Parathyroid adenoma (tissue), 2 donors: ENCODE data around the gene PMM2.
"Not testable (repeated sequence)": the region's sequence is repeated elsewhere in the genome, so short reads cannot be mapped to it uniquely, and the experiment has no call there.

Experiments
- H2AFZ ChIP-seq: fragments of 300-600 bp; sonication (generic); one replicate; pipeline ENCODE4 v1.7.0; 2017; ENCODE audit warnings: antibody characterized with exemption, mild to moderate bottlenecking
- H3K27ac ChIP-seq: fragments of 300-600 bp; sonication (generic); one replicate; pipeline ENCODE4 v1.7.0; 2017
- H3K27me3 ChIP-seq: fragments of 300-600 bp; sonication (generic); one replicate; pipeline ENCODE4 v1.7.0; 2017; ENCODE audit warnings: low read length; ENCODE audit not compliant: control insufficient read depth, insufficient read depth
- H3K36me3 ChIP-seq: fragments of 300-600 bp; sonication (generic); one replicate; pipeline ENCODE4 v1.7.0; 2017; ENCODE audit warnings: low read length; ENCODE audit not compliant: control insufficient read depth, insufficient read depth
- H3K4me1 ChIP-seq: fragments of 300-600 bp; sonication (generic); one replicate; pipeline ENCODE4 v1.7.0; 2017; ENCODE audit warnings: control low read depth
- H3K4me2 ChIP-seq: fragments of 300-600 bp; sonication (generic); one replicate; pipeline ENCODE4 v1.7.0; 2017; ENCODE audit warnings: low read length
- H3K4me3 ChIP-seq: fragments of 300-600 bp; sonication (generic); one replicate; pipeline ENCODE4 v1.7.0; 2017; ENCODE audit warnings: low read depth, low read length
- H3K79me2 ChIP-seq: fragments of 300-600 bp; sonication (generic); one replicate; pipeline ENCODE4 v1.7.0; 2017; ENCODE audit warnings: control low read depth
- H3K9ac ChIP-seq: fragments of 300-600 bp; sonication (generic); one replicate; pipeline ENCODE4 v1.7.0; 2017; ENCODE audit warnings: mild to moderate bottlenecking
- H3K9me3 ChIP-seq: fragments of 300-600 bp; sonication (generic); one replicate; pipeline ENCODE4 v1.7.0; 2017; ENCODE audit warnings: low read length; ENCODE audit not compliant: control insufficient read depth
- TF ChIP-seq, protein P1 (sequence below): fragments of 300-600 bp; sonication (generic); IDR thresholded peaks from one replicate; pipeline ENCODE4 v1.7.0; 2017; ENCODE audit warnings: antibody characterized with exemption, mild to moderate bottlenecking
- donor health status: primary hyperparathyroidism.

The PMM2 gene

DNA sequence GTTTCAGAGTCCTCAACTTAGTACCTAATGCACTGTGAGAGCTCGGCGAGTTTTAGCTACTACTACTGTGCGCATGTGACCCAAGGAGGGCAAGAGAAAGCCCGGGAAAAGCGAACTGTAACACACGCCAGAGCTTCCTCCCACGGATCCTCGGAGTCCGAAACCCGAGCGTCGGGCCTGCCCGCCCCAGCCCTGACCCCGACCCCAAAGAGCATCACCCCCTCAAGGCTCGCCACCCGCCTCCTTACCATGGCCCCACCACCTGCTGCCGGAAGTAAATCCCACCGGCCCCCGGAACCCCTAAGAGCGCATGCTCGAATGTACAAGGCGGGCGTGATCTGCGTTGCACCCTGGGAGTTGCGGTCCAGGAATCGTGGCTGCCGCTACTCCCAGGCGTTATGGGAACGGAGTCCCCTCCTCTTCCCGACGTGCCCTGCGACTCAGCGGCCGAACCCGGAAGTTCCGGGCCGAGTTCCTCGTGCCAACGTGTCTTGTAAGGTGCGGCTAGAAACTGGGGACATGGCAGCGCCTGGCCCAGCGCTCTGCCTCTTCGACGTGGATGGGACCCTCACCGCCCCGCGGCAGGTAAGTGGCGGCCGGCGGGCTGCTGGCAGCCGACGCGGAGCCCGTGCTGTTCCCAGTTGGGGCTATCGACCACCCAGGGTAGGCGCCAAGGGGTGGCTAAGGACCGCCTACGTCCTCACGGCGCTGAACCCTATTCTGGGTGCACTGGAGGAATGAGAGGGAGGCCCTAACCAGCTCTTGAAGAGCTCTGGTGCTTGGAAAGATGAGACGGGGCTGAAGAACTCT is at the start of gene PMM2, which contains the start of gene TMEM186:
Gene PMM2, plus strand, starts transcription at position 476 of the 810 bp plus-strand sequence. Its CDS starts 44 bp downstream, at position 520.
Gene TMEM186, minus strand, starts transcription at position 276 of the 810 bp plus-strand sequence. Its CDS starts 25 bp downstream, at position 251.
- Histone ChIP-seq H3K9ac (peak within 1 kb of the TSS; percentile 77), H3K4me2 (peak within 1 kb of the TSS; percentile 91), H3K4me3 (peak within 1 kb of the TSS; percentile 92), H3K27me3 (no peaks in the 10 kb centered on the region), H3K9me3 (no peaks in the 10 kb centered on the region), H3K36me3 (no peaks in the 10 kb centered on the region), H3K79me2 (peaks cover 19% of the 10 kb centered on the region), H3K27ac (peak within 1 kb of the TSS; percentile 67), H3K4me1 (peaks cover 6% of the 10 kb centered on the region), H2AFZ (peak within 1 kb of the TSS; percentile 98)
- TF ChIP-seq, protein P1, sequence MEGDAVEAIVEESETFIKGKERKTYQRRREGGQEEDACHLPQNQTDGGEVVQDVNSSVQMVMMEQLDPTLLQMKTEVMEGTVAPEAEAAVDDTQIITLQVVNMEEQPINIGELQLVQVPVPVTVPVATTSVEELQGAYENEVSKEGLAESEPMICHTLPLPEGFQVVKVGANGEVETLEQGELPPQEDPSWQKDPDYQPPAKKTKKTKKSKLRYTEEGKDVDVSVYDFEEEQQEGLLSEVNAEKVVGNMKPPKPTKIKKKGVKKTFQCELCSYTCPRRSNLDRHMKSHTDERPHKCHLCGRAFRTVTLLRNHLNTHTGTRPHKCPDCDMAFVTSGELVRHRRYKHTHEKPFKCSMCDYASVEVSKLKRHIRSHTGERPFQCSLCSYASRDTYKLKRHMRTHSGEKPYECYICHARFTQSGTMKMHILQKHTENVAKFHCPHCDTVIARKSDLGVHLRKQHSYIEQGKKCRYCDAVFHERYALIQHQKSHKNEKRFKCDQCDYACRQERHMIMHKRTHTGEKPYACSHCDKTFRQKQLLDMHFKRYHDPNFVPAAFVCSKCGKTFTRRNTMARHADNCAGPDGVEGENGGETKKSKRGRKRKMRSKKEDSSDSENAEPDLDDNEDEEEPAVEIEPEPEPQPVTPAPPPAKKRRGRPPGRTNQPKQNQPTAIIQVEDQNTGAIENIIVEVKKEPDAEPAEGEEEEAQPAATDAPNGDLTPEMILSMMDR, result no peak

DNA sequence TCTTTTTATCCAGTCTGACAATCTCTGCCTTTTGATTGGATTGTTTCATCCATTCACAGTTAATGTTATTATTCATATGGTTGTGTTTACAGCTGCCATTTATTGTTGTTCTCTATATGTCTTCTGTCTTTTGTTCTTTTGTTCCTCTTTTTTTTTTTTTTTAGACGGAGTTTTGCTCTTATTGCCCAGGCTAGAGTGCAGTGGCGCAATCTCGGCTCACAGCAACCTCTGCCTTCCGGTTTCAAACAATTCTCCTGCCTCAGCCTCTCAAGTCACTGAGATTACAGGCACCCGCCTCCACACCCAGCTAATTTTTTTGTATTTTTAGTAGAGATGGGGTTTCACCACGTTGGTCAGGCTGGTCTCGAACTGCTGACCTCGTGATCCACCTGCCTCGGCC is 48.7 kb upstream of the PMM2 start:
- H3K9me3 ChIP-seq, H3K27me3 ChIP-seq, H3K9ac ChIP-seq, H3K4me2 ChIP-seq, H3K4me1 ChIP-seq, H3K79me2 ChIP-seq, H3K4me3 ChIP-seq, H2AFZ ChIP-seq, H3K27ac ChIP-seq, H3K36me3 ChIP-seq: not testable (repeated sequence)

DNA sequence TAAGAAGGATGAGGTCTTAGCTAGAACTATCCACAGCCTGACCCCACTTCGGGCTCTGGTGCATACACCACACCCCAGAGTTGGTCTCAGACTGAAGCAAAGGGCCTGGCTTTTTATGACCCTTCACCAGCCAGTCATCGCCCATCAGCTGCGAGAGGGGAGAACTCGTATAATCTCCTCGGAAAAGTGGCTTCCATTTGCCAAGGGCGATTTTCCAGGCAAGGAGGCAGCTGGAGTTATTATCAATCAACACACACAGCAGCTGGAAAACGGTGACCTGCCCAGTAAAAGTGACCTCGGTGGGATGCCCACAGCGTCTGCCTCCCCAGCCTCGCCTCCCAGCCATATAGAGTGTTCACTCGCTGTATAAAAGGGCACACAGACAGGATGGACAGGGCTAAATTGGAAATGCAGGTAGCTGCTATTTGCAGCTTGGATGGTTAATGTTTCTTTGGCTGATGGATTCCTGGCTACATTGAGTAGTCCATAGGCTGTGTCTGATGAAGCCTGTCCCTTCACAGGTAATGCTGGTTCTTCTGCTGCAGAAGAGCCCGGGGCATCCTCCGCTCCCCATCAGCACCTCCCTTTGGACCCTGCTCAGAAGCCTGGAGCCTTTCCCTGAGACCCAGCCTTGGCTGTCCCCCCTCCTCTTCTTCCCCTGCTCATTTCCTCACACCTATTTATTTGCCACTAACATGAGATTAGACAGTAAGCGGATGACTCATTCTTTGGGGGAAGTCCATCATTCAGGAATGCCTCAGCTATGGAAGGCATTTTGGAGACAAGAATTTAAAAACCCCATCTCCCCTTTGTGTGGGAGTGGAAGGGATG is 45.9 kb upstream of the PMM2 start:
- no peak overlapping the region for H3K27ac ChIP-seq
- no peaks in the 10 kb centered on the region for H3K79me2 ChIP-seq
- H3K4me2 ChIP-seq, result no peak overlapping the region
- no peaks in the 10 kb centered on the region for H3K9me3 ChIP-seq
- H2AFZ ChIP-seq, result no peak overlapping the region
- no peaks in the 10 kb centered on the region for H3K36me3 ChIP-seq
- no peak overlapping the region for H3K4me3 ChIP-seq
- no peak overlapping the region for H3K9ac ChIP-seq
- H3K27me3 ChIP-seq, result no peaks in the 10 kb centered on the region
- H3K4me1 ChIP-seq, result no peaks in the 10 kb centered on the region
- TF ChIP-seq, protein P1, result no peak

DNA sequence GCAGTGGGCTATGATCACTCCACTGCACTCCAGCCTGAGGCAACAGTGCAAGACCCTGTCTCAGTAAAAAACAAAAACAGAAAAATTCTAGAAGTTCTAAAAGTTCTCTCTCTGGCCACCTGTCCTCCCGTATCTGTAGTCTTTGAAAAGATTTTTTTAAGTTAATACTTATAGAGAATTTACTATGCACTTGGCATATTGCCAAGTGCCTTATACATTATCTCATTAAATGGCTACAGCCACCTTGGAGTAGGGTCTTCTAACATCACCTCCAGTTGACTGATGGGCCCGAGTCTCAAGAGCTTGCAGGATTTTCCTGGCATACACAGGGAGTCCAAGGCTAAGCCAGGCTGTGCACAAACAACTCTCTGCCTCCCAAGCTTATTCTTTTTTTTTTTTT is 44.9 kb upstream of the PMM2 start:
- Histone ChIP-seq H3K4me1 (no peaks in the 10 kb centered on the region), H3K9ac (no peak overlapping the region), H3K4me3 (no peak overlapping the region), H3K27me3 (no peaks in the 10 kb centered on the region), H3K27ac (no peak overlapping the region), H3K9me3 (no peaks in the 10 kb centered on the region), H2AFZ (no peak overlapping the region), H3K4me2 (no peak overlapping the region), H3K36me3 (no peaks in the 10 kb centered on the region), H3K79me2 (no peaks in the 10 kb centered on the region)
- TF ChIP-seq, protein P1, result no peak

DNA sequence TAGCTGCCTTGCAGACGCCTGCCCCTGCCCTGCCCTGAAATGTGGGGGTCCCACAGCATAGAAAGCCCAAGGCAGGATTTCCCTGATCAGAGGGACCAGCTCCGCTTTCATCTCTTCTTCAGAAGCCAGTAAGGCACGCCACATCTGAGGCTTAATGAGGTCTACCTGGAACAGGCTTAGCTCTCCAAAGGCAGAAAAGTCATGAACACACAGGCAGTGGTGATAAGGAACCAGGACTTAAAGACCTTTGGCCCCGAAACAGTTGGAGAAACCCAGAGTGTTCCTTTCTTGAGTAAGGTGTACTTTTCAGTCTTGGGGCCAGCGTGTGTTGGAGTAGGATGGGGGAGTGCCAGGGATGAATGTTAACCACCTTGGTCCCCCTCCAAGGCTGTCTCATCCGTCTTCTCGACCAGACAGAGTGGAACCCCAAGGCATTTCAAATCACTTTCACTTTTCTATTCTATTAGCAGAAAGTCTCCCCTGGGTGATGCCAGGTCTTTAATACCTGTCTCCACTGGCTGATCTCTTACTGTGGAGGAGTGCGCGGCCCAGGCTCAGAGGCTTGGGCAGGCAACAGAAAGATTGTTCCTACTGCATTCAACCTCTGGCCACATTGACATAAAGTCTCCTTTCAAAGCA is 44.1 kb upstream of the PMM2 start:
- Histone ChIP-seq H3K4me2 (no peak overlapping the region), H3K36me3 (no peaks in the 10 kb centered on the region), H2AFZ (no peak overlapping the region), H3K27me3 (no peaks in the 10 kb centered on the region), H3K79me2 (no peaks in the 10 kb centered on the region), H3K27ac (no peak overlapping the region), H3K4me1 (no peaks in the 10 kb centered on the region), H3K9me3 (no peaks in the 10 kb centered on the region), H3K4me3 (no peak overlapping the region), H3K9ac (no peak overlapping the region)
- TF ChIP-seq, protein P1, result no peak
